HEK293T (cell line): ENCODE results near the gene CKMT2.

Experiments used
- CTCF ChIA-PET: fragments of 350-600 bp; formaldehyde crosslinking; extraction: SDS; loops from one replicate; lab custom pipeline; 2021; ENCODE audit warnings: antibody characterized with exemption, inconsistent platforms; lab: Yijun Ruan, JAX
- POLR2A ChIA-PET: fragments of 350-600 bp; formaldehyde crosslinking; extraction: SDS; loops from one replicate; lab custom pipeline; 2020; ENCODE audit warnings: antibody characterized with exemption, inconsistent platforms; lab: Yijun Ruan, JAX
- DNase-seq: peaks from one replicate; pipeline ENCODE4 v3.0.0; 2012; ENCODE audit warnings: mixed read lengths; ENCODE audit errors: extremely low spot score
- ARNT ChIP-seq: fragments of 450-650 bp; IDR thresholded peaks from 2 replicates; pipeline ENCODE4 v1.6.1; 2017; ENCODE audit warnings: mild to moderate bottlenecking
- BHLHE40 ChIP-seq: fragments of 450-650 bp; IDR thresholded peaks from 2 replicates; pipeline ENCODE4 v1.6.1; 2016; ENCODE audit warnings: mild to moderate bottlenecking, moderate library complexity, borderline replicate concordance
- CTBP1 ChIP-seq: fragments of 450-650 bp; IDR thresholded peaks from 2 replicates; pipeline ENCODE4 v1.6.1; 2016; ENCODE audit warnings: borderline replicate concordance
- ELF4 ChIP-seq: fragments of 450-650 bp; IDR thresholded peaks from 2 replicates; pipeline ENCODE4 v1.6.1; 2017; ENCODE audit warnings: antibody characterized with exemption
- FOXA1 ChIP-seq: fragments of 450-650 bp; IDR thresholded peaks from 2 replicates; pipeline ENCODE4 v1.6.1; 2016; ENCODE audit warnings: mild to moderate bottlenecking
- FOXK2 ChIP-seq: fragments of 450-650 bp; IDR thresholded peaks from 2 replicates; pipeline ENCODE4 v1.6.1; 2016; ENCODE audit warnings: mild to moderate bottlenecking
- FOXM1 ChIP-seq: fragments of 450-650 bp; IDR thresholded peaks from 2 replicates; pipeline ENCODE4 v1.6.1; 2017; ENCODE audit warnings: mild to moderate bottlenecking, borderline replicate concordance
- HDGF ChIP-seq: fragments of 450-650 bp; IDR thresholded peaks from 2 replicates; pipeline ENCODE4 v1.6.1; 2017; ENCODE audit warnings: antibody characterized with exemption, borderline replicate concordance
- L3MBTL2 ChIP-seq: fragments of 450-650 bp; conservative IDR thresholded peaks from 2 replicates; pipeline ENCODE4 v1.6.1; 2016; ENCODE audit warnings: mild to moderate bottlenecking
- LEF1 ChIP-seq: fragments of 450-650 bp; IDR thresholded peaks from 2 replicates; pipeline ENCODE4 v1.6.1; 2017; ENCODE audit warnings: mild to moderate bottlenecking, borderline replicate concordance
- NFRKB ChIP-seq: fragments of 450-650 bp; IDR thresholded peaks from 2 replicates; pipeline ENCODE4 v1.6.1; 2016; ENCODE audit warnings: mild to moderate bottlenecking, moderate library complexity
- SP1 ChIP-seq: fragments of 450-650 bp; IDR thresholded peaks from 2 replicates; pipeline ENCODE4 v1.6.1; 2017
- SUZ12 ChIP-seq: fragments of 450-650 bp; IDR thresholded peaks from 2 replicates; pipeline ENCODE4 v1.6.1; 2016; ENCODE audit warnings: mild to moderate bottlenecking
- TARDBP ChIP-seq: fragments of 450-650 bp; IDR thresholded peaks from 2 replicates; pipeline ENCODE4 v1.6.1; 2016
- ZNF384 ChIP-seq: fragments of 450-650 bp; IDR thresholded peaks from 2 replicates; pipeline ENCODE4 v1.6.1; 2016
- TF ChIP-seq, protein P1 (sequence below): fragments of 450-650 bp; IDR thresholded peaks from 2 replicates; pipeline ENCODE4 v1.6.1; 2016

The CKMT2 gene

DNA sequence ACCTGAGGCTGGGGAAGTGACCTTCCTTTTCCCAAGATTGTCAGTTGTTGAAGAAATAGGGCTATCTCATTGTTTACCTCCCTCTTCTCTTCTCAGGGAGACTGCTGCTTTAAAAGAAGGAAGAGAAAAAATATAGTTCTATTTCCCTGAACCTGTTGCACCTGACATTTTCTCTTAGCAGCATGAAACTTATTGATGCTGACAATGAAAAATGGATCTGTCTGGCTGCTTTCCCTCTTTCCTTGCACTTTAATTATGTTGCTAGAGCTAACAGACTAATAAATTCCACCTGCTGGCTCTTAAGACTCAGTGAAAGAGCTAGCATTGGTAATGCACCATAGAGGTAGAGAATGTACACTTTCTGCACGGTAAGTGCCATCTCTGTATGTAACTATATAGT, 6.2 kb upstream of the CKMT2 start:
- TF ChIP-seq, protein P1, sequence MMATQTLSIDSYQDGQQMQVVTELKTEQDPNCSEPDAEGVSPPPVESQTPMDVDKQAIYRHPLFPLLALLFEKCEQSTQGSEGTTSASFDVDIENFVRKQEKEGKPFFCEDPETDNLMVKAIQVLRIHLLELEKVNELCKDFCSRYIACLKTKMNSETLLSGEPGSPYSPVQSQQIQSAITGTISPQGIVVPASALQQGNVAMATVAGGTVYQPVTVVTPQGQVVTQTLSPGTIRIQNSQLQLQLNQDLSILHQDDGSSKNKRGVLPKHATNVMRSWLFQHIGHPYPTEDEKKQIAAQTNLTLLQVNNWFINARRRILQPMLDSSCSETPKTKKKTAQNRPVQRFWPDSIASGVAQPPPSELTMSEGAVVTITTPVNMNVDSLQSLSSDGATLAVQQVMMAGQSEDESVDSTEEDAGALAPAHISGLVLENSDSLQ = no peak
- TF ChIP-seq FOXK2 (no peak), ZNF384 (no peak), LEF1 (no peak), NFRKB (no peak)
- ChIA-PET CTCF (no interaction called here), POLR2A (no interaction called here)
- no peak for DNase-seq

DNA sequence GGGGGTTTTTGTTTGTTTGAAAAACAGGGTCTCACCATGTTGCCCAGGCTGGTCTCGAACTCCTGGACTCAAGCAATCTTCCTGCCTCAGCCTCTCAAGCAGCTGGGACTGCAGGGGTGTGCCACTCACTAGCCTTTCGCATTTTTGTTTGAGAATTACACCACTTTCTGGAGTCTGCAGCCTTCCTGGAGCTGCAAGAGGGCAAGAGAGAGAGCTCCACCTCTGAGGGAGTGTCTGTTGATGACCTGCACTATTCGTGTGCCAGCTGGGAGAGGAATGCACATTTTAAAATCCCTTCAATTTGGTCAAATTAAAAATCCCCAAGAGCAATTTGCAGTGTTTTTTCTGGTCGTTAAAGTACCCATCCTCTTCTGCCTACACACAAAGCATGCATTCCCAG, 5.0 kb upstream of the CKMT2 start:
- ChIA-PET CTCF (no interaction called here), POLR2A (no interaction called here)
- DNase-seq = no peak
- TF ChIP-seq FOXA1 (no peak), ZNF384 (no peak), NFRKB (no peak), CTBP1 (no peak), TARDBP (no peak), ELF4 (no peak), SP1 (no peak), FOXK2 (no peak), ARNT (no peak), LEF1 (no peak), BHLHE40 (no peak), FOXM1 (no peak), SUZ12 (no peak)
- TF ChIP-seq, protein P1 = no peak

DNA sequence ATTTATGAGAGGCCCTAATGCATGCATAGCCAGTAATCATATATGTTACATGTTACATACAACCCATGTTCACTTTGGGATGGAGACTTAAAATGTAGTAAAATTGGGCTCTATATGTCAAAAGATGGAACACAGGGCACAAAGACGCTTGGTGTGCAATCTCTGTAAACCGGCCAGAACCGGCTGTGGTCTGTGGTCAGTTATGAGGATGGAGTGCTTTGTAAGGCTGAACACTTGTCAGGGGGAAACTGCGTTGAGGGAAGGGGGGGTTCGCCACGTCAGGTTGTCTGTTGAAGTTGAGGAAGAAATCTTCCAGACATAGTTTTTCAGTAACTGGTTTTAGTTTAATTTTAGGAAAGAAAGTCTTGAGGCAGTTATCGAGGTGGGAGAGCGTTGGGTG, 2.7 kb upstream of the CKMT2 start:
- POLR2A ChIA-PET = no interaction called here
- TF ChIP-seq L3MBTL2 (no peak), SUZ12 (no peak), SP1 (no peak), ELF4 (no peak), HDGF (no peak), LEF1 (no peak), NFRKB (no peak), CTBP1 (no peak), FOXA1 (no peak), BHLHE40 (no peak), ZNF384 (no peak), FOXM1 (no peak), FOXK2 (no peak), ARNT (no peak), TARDBP (no peak)
- TF ChIP-seq, protein P1 = no peak
- DNase-seq = no peak
- CTCF ChIA-PET = no interaction called here

DNA sequence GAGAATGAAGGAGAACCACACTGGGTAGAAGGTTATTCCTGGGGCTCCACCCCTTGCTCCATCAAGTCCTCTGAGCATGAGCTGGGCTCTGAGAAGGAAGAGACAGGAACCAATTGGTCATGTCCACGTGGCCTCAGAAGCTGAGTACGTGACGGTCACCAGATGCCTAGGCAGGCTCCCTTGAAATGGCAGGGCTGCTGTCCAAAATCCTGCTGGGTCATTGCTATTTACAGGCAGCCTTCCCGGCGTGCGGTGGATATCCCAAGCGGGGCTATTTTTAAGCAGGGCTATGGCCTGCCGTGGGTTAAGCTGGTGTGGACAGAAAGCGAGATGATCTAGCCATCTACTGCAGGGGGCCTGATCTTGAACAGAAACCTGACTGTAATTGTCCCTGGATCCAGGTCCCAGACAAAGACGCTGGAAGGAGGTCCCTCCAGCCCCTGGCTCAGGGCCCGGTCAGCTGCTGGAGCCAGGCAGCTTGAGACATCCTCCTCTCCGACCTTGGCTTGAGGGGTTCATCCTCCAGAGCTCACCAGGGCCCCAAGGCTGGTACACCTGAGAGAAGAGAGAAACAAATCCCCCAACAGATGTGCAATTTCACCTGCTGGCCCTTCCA, 550 bp upstream of the CKMT2 start:
- TF ChIP-seq FOXA1 (no peak), SUZ12 (no peak), LEF1 (no peak), NFRKB (no peak), L3MBTL2 (no peak), FOXM1 (no peak), CTBP1 (no peak), ZNF384 (no peak), FOXK2 (no peak), HDGF (no peak), ARNT (no peak), BHLHE40 (no peak), SP1 (no peak), TARDBP (no peak), ELF4 (no peak)
- TF ChIP-seq, protein P1 = no peak
- POLR2A ChIA-PET = no interaction called here
- DNase-seq = no peak
- CTCF ChIA-PET = interaction anchor here (0.6 kb wide), 1 partner anchor 81 kb away, joined by 8 read pairs; no protein-coding TSS in a partner anchor

DNA sequence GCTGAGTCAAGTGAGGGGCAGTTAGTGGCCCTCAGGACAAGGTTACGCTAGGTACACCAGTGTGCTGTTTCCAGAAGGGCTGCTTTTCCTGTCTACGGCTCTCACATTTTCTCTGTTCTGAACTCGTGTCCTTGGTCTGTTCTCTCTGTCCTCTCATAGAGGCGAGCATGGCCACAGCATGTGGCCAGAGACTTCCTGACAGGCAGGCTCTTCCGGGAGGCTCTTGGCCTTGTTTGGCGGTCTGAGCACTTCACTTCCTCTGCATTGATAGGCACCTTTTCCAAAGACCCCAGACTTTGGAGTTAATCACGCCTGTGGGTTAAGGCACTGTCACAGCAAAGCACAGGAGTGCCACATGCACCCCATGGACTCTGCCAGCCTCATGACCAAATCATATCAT, 1.2 kb downstream of the CKMT2 start:
- ChIA-PET CTCF (no interaction called here), POLR2A (interaction anchor here (3.0 kb wide), 1 partner anchor 67 kb away, joined by 8 read pairs; the partner anchor contains the start of gene ZCCHC9)
- no peak for DNase-seq
- TF ChIP-seq ARNT = no peak
- no peak for TF ChIP-seq HDGF
- no peak for TF ChIP-seq CTBP1
- no peak for TF ChIP-seq L3MBTL2

DNA sequence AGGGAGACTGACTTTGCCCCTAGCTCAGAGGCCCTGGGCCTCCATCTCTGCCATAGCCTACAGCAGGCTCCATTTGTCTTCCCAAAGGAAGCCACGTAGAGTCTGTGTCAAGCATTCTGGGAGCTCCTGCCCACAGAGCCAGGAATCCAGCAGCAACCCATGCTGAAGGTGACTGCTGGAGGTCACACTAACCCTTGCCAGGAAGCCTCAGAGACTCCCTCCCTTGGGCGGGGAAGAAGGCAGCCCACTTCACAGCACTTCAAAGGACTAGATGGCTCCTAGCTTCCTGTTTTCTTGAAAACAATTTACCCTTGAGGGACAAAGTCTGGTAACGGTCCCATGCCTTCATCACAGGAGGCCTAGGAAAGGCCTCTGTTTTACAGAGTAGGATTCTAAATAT, 1.7 kb downstream of the CKMT2 start:
- TF ChIP-seq, protein P1 = no peak
- TF ChIP-seq HDGF (no peak), FOXK2 (no peak), CTBP1 (no peak), ARNT (no peak), BHLHE40 (no peak), LEF1 (no peak), L3MBTL2 (no peak), ZNF384 (no peak), SP1 (no peak), FOXA1 (no peak), NFRKB (no peak), TARDBP (no peak), SUZ12 (no peak), FOXM1 (no peak), ELF4 (no peak)
- DNase-seq = no peak
- CTCF ChIA-PET = no interaction called here
- POLR2A ChIA-PET = interaction anchor here (3.0 kb wide), 1 partner anchor 67 kb away, joined by 8 read pairs; the partner anchor contains the start of gene ZCCHC9
